ENCODE measurements around the gene RIMS4.

RIMS4 gene

GRCh38 chr20:44762466-44763140 lies 47.7 kb downstream of the RIMS4 start:
- no peak for DNase-seq (ENCODE audit: low spot score)

GRCh38 chr20:44761423-44761822 lies 48.9 kb downstream of the RIMS4 start:
- DNase-seq (ENCODE audit: low spot score): no peak

DNA sequence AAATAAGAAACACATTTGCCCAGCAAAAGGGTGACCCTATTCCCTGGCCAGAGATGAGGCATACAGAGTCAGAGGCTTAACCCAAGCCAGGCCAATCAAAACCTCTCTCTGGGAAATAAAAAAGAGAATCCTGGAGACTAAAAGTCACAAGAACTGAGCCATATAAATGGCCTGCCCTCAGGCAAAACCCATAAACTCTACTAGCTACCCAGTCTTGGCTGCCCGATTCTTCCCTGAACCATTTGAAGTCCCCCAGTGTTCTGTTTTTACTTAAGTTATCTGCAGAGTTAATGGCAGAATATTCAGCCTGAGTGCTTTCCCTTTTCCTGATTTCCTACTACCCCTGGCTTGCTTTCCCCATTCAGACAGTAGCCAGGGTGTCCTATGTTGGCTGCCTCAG lies 50.8 kb downstream of the RIMS4 start:
- no peak for DNase-seq (ENCODE audit: low spot score)

- no peak for DNase-seq (ENCODE audit: low spot score)
Measured at GRCh38 chr20:44758247-44759101, 51.9 kb downstream of the RIMS4 start.

DNA sequence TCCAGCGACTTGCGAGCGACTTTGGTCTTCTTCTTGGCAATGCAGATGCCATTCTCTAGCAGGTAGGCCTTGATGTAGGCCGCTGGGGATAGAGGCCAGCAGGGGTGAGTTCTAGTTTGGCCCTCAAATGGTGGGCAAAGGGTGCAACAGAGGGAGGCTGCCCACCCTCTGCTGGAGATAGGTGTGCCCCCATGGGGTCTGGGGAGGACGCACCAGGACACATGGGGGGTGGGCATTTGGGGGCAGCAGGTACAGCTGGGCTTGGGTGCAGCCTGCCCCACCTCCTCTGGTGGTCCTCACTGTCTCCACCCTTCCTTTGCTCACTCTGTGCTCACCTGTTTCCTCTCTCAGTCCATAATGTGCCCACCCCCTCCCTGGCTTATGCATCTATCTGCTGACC lies 53.4 kb downstream of the RIMS4 start:
- no peak for DNase-seq (ENCODE audit: low spot score)

- no peak for DNase-seq (ENCODE audit: low spot score)
Measured at GRCh38 chr20:44756011-44756688, 54.2 kb downstream of the RIMS4 start.

DNA sequence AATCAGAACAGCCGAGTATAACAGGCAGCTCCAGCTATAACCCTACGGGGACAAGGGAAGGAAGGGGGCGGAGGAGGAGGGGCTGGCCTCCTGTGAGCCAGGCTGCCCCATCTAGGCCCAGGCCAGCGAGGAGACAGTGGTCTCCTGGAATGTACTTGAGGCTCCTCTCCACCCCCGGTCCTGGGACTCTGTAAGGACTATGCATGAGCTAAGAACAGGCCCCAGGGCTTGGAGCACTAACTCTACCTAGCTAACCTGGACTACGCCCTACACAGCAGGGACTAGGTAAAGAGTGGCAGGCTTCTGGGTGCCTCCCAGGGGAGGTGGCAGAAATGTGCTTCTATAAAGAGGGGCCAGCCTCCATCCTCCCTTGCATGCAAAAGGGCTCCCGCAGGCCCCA lies 55.8 kb downstream of the RIMS4 start:
- DNase-seq (ENCODE audit: low spot score): no peak

- DNase-seq (ENCODE audit: low spot score): no peak
Measured at GRCh38 chr20:44752099-44752931, 58.0 kb downstream of the RIMS4 start.

DNA sequence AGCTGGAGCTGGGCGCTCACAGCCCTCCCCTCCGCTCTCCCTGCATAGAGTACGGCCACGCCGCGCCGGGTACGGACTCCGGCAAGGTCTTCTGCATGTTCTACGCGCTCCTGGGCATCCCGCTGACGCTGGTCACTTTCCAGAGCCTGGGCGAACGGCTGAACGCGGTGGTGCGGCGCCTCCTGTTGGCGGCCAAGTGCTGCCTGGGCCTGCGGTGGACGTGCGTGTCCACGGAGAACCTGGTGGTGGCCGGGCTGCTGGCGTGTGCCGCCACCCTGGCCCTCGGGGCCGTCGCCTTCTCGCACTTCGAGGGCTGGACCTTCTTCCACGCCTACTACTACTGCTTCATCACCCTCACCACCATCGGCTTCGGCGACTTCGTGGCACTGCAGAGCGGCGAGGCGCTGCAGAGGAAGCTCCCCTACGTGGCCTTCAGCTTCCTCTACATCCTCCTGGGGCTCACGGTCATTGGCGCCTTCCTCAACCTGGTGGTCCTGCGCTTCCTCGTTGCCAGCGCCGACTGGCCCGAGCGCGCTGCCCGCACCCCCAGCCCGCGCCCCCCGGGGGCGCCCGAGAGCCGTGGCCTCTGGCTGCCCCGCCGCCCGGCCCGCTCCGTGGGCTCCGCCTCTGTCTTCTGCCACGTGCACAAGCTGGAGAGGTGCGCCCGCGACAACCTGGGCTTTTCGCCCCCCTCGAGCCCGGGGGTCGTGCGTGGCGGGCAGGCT lies 60.1 kb downstream of the RIMS4 start:
- no peak for DNase-seq (ENCODE audit: low spot score)

GRCh38 chr20:44748005-44748370 lies 62.4 kb downstream of the RIMS4 start:
- no peak for DNase-seq (ENCODE audit: low spot score)

GRCh38 chr20:44747166-44748004 lies 63.0 kb downstream of the RIMS4 start:
- DNase-seq (ENCODE audit: low spot score): peak; percentile 32

- DNase-seq (ENCODE audit: low spot score): no peak
Measured at GRCh38 chr20:44746367-44747165, 63.8 kb downstream of the RIMS4 start.

GRCh38 chr20:44745598-44746366 lies 64.6 kb downstream of the RIMS4 start, which contains the start of gene KCNK15:
KCNK15 (plus strand) TSS chr20:44745865; CDS start chr20:44745911, 46 bp downstream.
- peak; percentile 3 for DNase-seq (ENCODE audit: low spot score)

GRCh38 chr20:44745122-44745597 lies 65.2 kb downstream of the RIMS4 start:
- no peak for DNase-seq (ENCODE audit: low spot score)

DNA sequence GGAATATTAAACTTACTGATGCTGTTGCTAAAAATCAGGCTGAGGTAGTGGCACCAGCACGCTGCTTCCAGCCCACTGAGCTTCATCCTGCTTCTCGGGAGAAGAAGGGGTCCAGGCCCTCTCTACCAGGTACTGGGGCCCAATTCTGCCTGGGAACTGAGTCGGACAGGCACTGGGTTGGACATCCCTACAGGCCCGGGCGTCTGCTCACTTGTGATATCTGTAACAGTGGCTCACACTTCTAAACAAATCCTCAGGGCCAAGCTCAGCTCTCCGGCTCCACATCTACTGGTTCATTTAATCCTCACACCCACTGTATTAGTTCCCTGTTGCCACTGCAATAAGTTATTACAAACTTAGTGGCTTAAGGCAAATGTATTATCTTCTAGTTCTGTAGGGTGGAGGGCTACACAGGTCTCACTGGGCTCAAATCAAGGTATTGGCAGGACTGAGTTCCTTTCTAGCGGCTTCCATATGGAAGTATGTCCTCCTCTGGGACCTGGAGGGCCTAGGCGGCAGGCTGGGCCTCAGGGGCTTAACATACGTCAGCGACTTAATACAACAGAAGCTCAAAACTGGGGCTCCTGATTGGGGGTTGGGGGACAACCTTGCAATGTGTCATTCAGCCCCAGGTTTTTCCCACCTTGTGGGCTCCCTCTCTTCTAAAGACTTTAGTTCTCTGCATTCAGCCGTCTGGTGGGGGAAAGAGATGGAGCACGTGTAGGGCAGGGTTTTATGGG lies 66.3 kb downstream of the RIMS4 start:
- DNase-seq (ENCODE audit: low spot score): no peak

GRCh38 chr20:44743080-44743701 lies 67.2 kb downstream of the RIMS4 start:
- no peak for DNase-seq (ENCODE audit: low spot score)

DNA sequence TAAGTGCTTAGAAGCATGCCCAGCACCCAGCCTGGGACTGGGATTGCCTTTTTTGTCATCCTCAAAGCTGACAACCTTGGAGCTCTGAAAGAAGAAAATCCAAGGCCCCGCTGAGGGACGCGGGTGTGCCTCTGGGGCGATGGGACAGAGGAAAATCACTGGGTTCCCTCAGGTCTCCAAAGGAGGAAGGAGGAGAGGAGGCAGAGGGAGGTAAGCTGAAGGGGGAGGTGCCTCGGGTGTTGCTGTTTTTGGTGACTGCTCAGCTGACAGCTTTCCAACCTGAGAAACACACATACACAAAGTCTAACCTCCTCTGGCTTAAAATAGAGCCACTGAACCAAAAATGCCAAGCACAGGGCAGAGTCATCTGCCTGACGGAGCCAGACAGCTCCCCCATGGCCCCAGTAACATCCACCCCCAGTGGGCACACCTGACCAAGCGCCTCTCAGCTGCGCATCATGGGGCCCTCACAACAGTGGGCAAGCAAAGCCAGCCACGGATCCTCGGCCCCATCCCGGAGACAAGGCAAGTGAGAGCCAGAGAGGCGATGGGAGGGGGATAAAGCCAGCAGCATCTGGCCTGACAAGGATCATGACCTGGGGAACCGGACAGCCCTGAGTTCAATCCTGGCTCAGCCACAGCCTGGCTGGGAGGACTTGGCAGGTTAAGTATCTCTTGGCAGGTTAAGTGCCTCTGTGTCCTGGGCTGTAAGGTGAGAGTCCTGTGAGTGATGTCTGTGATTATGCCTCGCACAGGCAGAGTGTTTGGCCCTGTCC lies 67.9 kb downstream of the RIMS4 start:
- no peak for DNase-seq (ENCODE audit: low spot score)
